ENCODE measurements around the gene CHN2.
"Not testable (repeated sequence)": the region's sequence is repeated elsewhere in the genome, so short reads cannot be mapped to it uniquely, and the experiment has no call there.

Gene CHN2

DNA sequence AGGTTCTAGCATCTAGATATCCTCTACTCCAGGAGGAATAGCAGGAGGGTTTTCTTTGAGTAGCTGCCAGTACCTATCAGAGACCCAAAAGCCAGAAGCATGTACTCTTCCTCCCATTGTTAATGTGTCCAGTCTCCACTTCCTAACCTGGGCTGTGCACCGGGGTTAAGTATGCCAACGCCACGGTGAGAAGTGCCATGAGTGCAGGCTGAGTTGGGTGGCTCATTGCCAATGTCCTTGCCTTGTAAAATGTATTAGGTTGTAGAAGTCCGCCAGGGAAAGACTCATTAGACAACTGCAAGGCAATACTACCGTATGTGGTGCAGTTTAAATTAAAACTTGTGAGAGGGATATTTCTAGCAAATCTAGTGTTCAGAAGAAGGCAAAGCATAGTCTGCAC is 314.0 kb downstream of the CHN2 start:
- H3K4me3 ChIP-seq (ENCODE audit: low read depth, low read length) = no peak overlapping the region
- H3K9me3 ChIP-seq (ENCODE audit: control insufficient read depth, insufficient read depth, low read depth, low read length) = no peaks in the 10 kb centered on the region
- H3K4me1 ChIP-seq (ENCODE audit: control insufficient read depth, insufficient read depth, low read length) = no peaks in the 10 kb centered on the region
- H3K27me3 ChIP-seq (ENCODE audit: control insufficient read depth, insufficient read depth, low read length) = no peaks in the 10 kb centered on the region
- no peak overlapping the region for H3K27ac ChIP-seq (ENCODE audit: low read depth, low read length)
- H3K9ac ChIP-seq (ENCODE audit: low read length) = no peak overlapping the region
- H3K36me3 ChIP-seq (ENCODE audit: control insufficient read depth, insufficient read depth, low read length) = no peaks in the 10 kb centered on the region

GRCh38 chr7:29510028-29510427 is 315.5 kb downstream of the CHN2 start:
- Histone ChIP-seq H3K27ac (ENCODE audit: low read depth, low read length) (no peak overlapping the region), H3K27me3 (ENCODE audit: control insufficient read depth, insufficient read depth, low read length) (no peaks in the 10 kb centered on the region), H3K9me3 (ENCODE audit: control insufficient read depth, insufficient read depth, low read depth, low read length) (no peaks in the 10 kb centered on the region), H3K4me1 (ENCODE audit: control insufficient read depth, insufficient read depth, low read length) (no peaks in the 10 kb centered on the region), H3K4me3 (ENCODE audit: low read depth, low read length) (no peak overlapping the region), H3K9ac (ENCODE audit: low read length) (no peak overlapping the region), H3K36me3 (ENCODE audit: control insufficient read depth, insufficient read depth, low read length) (no peaks in the 10 kb centered on the region)

DNA sequence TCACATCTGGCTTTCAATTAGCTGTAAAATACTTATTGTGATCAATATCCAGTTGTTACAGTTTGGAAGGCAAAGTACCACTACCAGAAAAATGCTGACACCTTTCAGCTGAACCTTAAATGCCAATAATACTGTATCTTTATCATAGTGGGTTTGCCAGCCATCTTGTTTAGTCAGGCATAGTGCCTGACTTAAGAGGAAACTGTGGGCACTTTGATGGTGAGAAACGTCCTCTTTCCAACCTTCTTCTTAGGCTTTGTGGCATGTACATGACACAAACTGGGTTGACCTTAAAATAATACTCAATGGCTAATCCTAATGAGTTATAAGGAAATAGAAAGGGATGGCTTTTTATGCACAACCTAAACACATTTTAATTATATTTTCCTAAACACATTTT is 316.8 kb downstream of the CHN2 start:
- Histone ChIP-seq H3K4me3 (ENCODE audit: low read depth, low read length) (no peak overlapping the region), H3K4me1 (ENCODE audit: control insufficient read depth, insufficient read depth, low read length) (no peaks in the 10 kb centered on the region), H3K9me3 (ENCODE audit: control insufficient read depth, insufficient read depth, low read depth, low read length) (no peaks in the 10 kb centered on the region), H3K27me3 (ENCODE audit: control insufficient read depth, insufficient read depth, low read length) (no peaks in the 10 kb centered on the region), H3K36me3 (ENCODE audit: control insufficient read depth, insufficient read depth, low read length) (no peaks in the 10 kb centered on the region), H3K9ac (ENCODE audit: low read length) (no peak overlapping the region), H3K27ac (ENCODE audit: low read depth, low read length) (no peak overlapping the region)

DNA sequence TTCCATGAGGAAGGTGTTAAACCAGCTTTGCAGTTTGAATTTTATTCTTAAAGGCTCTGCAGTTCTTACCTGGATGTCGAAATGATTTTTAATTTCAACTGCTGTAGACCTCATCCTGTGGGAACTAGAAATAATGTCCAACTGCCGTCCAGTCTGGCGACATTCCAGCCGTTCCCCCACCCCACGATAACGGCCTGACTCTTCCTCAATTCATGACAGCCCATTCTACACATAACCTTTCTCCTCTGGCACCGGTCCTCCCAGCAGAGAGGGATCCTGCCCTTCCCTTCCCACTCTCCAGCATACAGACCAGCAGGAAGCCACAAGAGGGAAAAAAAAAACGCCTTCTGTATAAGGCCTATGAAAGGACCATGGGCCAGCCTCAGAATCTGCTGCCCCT is 317.3 kb downstream of the CHN2 start:
- H3K9ac ChIP-seq (ENCODE audit: low read length) = no peak overlapping the region

GRCh38 chr7:29516491-29516890 is 321.9 kb downstream of the CHN2 start:
- Histone ChIP-seq H3K9ac (ENCODE audit: low read length) (no peak overlapping the region), H3K4me1 (ENCODE audit: control insufficient read depth, insufficient read depth, low read length) (no peaks in the 10 kb centered on the region), H3K36me3 (ENCODE audit: control insufficient read depth, insufficient read depth, low read length) (no peaks in the 10 kb centered on the region), H3K4me3 (ENCODE audit: low read depth, low read length) (no peak overlapping the region), H3K27me3 (ENCODE audit: control insufficient read depth, insufficient read depth, low read length) (no peaks in the 10 kb centered on the region), H3K9me3 (ENCODE audit: control insufficient read depth, insufficient read depth, low read depth, low read length) (no peaks in the 10 kb centered on the region), H3K27ac (ENCODE audit: low read depth, low read length) (no peak overlapping the region)

More for the DNA sequence above, 317.3 kb downstream of the CHN2 start:
- Histone ChIP-seq H3K27me3 (ENCODE audit: control insufficient read depth, insufficient read depth, low read length) (no peaks in the 10 kb centered on the region), H3K27ac (ENCODE audit: low read depth, low read length) (no peak overlapping the region), H3K4me3 (ENCODE audit: low read depth, low read length) (no peak overlapping the region), H3K9me3 (ENCODE audit: control insufficient read depth, insufficient read depth, low read depth, low read length) (no peaks in the 10 kb centered on the region), H3K36me3 (ENCODE audit: control insufficient read depth, insufficient read depth, low read length) (no peaks in the 10 kb centered on the region), H3K4me1 (ENCODE audit: control insufficient read depth, insufficient read depth, low read length) (no peaks in the 10 kb centered on the region)

DNA sequence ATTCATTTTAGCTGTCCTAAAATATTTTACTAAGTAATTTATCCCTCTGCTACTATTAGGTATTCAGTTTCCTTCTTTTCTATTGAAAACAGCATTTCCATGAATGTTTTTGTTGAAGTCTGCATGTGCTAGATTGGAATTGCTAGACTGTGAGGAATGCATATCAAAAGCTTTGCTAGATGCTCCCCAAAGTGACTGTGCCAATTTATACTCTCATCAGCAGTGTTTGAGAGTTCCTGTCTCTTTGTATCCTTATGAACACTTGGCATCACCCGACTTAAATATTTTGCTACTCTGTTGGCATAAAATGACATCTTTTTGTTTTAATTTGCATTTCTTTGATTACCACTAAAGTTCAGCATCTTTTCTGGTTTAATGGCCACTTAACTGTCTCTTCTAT is 324.0 kb downstream of the CHN2 start:
- H3K9me3 ChIP-seq (ENCODE audit: control insufficient read depth, insufficient read depth, low read depth, low read length) = no peaks in the 10 kb centered on the region
- H3K9ac ChIP-seq (ENCODE audit: low read length) = no peak overlapping the region
- no peaks in the 10 kb centered on the region for H3K4me1 ChIP-seq (ENCODE audit: control insufficient read depth, insufficient read depth, low read length)
- H3K27me3 ChIP-seq (ENCODE audit: control insufficient read depth, insufficient read depth, low read length) = no peaks in the 10 kb centered on the region
- no peaks in the 10 kb centered on the region for H3K36me3 ChIP-seq (ENCODE audit: control insufficient read depth, insufficient read depth, low read length)
- no peak overlapping the region for H3K27ac ChIP-seq (ENCODE audit: low read depth, low read length)
- no peak overlapping the region for H3K4me3 ChIP-seq (ENCODE audit: low read depth, low read length)

DNA sequence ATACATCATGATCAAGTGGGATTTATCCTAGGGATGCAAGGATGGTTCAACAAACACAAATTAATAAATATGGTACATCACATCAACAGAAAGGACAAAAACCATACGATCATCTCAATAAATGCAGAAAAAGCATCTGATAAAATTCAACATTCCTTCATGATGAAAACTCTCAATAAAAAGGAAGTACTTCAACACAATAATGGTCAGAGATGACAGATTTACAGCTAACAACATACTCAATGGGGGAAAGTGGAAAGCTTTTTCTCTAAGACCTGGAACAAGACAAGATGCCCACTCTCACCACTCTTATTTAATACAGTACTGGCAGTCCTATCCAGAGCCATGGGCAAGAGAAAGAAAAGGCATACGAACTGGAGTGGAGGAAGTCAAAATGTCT is 329.2 kb downstream of the CHN2 start:
- H3K27me3 ChIP-seq (ENCODE audit: control insufficient read depth, insufficient read depth, low read length) = no peaks in the 10 kb centered on the region
- H3K9ac ChIP-seq (ENCODE audit: low read length) = no peak overlapping the region
- H3K4me3 ChIP-seq (ENCODE audit: low read depth, low read length) = no peak overlapping the region
- H3K36me3 ChIP-seq (ENCODE audit: control insufficient read depth, insufficient read depth, low read length) = no peaks in the 10 kb centered on the region
- no peaks in the 10 kb centered on the region for H3K9me3 ChIP-seq (ENCODE audit: control insufficient read depth, insufficient read depth, low read depth, low read length)
- H3K27ac ChIP-seq (ENCODE audit: low read depth, low read length) = no peak overlapping the region
- peaks cover 8% of the 10 kb centered on the region for H3K4me1 ChIP-seq (ENCODE audit: control insufficient read depth, insufficient read depth, low read length)

- H3K36me3 ChIP-seq (ENCODE audit: control insufficient read depth, insufficient read depth, low read length) = no peaks in the 10 kb centered on the region
- no peaks in the 10 kb centered on the region for H3K27me3 ChIP-seq (ENCODE audit: control insufficient read depth, insufficient read depth, low read length)
- peaks cover 10% of the 10 kb centered on the region for H3K4me1 ChIP-seq (ENCODE audit: control insufficient read depth, insufficient read depth, low read length)
- no peaks in the 10 kb centered on the region for H3K9me3 ChIP-seq (ENCODE audit: control insufficient read depth, insufficient read depth, low read depth, low read length)
- no peak overlapping the region for H3K4me3 ChIP-seq (ENCODE audit: low read depth, low read length)
- H3K9ac ChIP-seq (ENCODE audit: low read length) = no peak overlapping the region
- 0 out of 2 replicates have a peak overlapping the region, but pooled peaks have one; percentile 14 for H3K27ac ChIP-seq (ENCODE audit: low read depth, low read length)
These were observed 333.0 kb downstream of the CHN2 start for GRCh38 chr7:29527505-29528108.

- not testable (repeated sequence) for H3K4me3 ChIP-seq (ENCODE audit: low read depth, low read length); H3K9ac ChIP-seq (ENCODE audit: low read length); H3K36me3 ChIP-seq (ENCODE audit: control insufficient read depth, insufficient read depth, low read length); H3K27me3 ChIP-seq (ENCODE audit: control insufficient read depth, insufficient read depth, low read length); H3K9me3 ChIP-seq (ENCODE audit: control insufficient read depth, insufficient read depth, low read depth, low read length)
- Histone ChIP-seq H3K4me1 (ENCODE audit: control insufficient read depth, insufficient read depth, low read length) (peaks cover 10% of the 10 kb centered on the region), H3K27ac (ENCODE audit: low read depth, low read length) (0 out of 2 replicates have a peak overlapping the region, but pooled peaks have one; percentile 14)
These were observed 334.0 kb downstream of the CHN2 start for GRCh38 chr7:29528526-29528925.
